GM19025 (cell line): ENCODE measurements around the gene ADGRD2.

Source experiments
- ATAC-seq: cut with Tn5 transposase; IDR thresholded peaks from one replicate; pipeline ENCODE4 v1.9.1; 2021; ENCODE audit warnings: mild to moderate bottlenecking, low read depth, moderate library complexity; ENCODE audit not compliant: unreplicated experiment

The ADGRD2 gene

DNA sequence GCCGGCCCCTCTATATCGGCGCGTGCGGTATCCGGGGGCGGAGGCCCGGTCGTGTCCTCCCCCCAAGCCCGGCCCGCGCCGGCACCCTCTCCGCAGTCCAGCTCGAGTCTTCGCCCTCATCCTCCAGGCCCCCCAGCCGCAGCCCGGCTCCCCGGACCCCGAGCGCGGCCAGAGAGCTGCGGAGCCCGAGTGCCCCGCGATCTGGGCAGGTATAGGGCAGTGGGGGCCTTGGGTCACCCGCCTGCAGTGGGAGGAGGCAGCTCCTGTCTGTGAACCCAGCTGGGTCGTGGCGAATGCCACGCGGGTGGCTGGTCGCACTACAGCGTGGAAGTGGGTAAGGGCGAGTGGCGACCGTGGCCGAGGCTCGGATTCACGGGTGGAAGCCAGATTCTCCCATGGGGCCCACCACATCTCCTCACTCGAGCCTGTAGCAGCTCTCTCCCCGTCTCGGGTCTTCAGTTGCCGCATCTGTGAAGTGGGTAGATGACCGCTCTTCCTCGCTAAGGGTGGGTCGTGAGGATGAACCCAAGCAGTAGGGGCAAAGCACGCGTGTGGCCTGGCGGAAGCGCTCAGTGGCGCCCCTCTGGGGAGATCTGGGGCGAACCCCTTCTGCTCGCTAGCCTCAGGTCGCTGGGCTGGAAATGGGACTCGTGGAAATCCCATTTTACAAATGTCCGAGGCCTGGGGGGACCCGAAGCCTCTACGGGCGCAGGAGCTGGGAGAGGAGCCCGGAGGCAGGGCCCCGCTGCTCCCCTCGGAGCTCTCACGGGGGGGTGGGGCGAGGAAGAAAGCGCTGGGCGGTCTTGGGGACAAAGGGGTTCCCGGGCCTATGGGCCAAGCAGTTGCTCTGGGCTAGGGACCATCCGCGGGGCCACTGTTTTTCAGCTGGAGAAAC, 55.0 kb downstream of the ADGRD2 start:
- ATAC-seq: no peak

DNA sequence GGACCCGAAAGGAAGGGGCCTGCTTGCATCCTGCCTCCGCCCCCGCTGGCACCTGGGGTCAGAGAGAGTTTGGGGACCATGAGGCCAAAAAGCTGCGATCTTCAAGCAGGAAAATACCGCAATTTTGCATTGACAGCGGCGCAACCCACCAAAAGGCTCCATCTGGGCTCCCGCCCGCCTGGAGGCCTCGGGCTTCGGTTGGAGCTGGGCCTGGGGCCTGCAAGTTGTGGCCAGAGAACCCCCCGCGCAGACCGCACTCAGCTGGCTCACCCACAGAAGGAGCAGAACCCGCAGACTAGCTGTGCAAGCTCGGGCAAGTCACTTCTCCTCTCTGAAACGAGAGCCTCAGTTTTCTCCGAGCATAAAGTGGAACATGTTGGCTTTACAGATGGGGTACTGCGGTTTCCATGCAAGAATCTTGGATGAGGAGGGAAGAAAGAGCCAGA, 55.7 kb downstream of the ADGRD2 start:
- ATAC-seq: no peak

DNA sequence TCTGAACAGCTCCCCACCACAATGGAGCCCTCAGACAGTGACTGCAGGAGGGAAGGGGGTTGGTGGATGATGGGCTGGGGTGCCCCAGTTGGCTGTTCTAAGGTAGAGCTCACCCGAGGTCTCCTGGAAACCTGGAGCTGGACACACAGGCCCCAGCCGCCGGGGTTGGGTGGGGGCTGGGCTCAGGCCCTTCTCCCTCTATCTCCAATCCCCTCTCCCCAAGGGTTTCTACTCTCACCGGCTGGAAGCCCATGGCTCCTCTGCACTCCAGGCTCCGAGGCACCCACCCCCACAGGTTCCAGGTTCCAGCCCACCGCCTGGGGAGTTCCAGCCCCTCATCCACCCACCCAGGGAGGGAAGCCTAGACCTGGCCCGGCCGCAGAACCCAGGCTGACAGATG, 56.2 kb downstream of the ADGRD2 start:
- ATAC-seq: no peak

DNA sequence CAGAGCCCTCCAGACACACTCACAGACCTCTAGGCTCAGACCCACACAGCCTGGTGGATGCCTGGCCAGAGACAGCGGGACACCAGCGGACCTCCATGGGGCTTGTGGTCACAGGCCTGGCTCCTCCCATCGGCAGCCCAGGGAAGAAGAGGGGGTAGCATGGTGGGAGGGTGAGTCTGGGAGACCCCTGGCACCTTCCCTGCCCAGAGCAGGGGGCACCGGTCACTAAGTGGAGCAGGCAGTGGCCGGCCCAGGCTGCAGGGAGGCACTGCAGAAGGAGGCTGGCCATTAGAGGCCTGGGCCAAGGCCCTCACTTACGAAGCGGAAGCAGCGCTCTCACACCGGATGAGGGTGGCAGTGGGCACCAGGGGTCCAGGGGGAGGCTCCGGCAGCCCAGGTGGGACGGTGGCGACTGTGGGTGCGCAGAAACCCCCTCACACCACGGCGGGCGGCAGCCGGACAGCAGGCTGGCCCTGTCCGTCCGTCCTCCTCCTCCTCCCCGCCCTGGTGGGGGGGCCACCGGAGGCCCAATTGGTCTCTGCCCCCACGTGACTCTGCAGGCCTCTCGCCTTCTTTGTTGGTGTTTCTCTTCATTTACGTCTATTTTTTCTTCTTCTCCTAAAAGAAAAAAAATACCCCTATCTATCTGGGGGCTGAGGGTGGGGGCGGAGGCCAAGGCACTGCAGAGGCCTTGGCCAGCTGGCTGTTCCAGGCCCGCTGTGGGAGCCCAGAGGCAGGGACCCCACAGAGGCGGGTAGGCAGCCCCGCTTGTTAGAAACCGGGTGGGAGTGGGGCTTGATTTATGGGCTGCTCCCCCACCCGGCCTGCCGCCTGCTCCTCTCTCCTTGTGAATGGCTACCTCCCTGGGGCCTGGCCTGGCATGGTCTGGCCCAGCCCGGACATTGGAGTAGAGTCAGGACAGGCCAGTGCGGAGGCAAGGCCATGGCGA, 57.0 kb downstream of the ADGRD2 start, which contains the start of gene NR5A1:
Gene NR5A1 (minus strand): TSS at position 469 of the 949 bp plus-strand sequence. CDS start 4,004 bp downstream, outside the sequence.
- ATAC-seq: no peak

GRCh38 chr9:124507880-124508423, 57.7 kb downstream of the ADGRD2 start:
- ATAC-seq: no peak

GRCh38 chr9:124510650-124511425, 60.6 kb downstream of the ADGRD2 start:
- no peak for ATAC-seq

DNA sequence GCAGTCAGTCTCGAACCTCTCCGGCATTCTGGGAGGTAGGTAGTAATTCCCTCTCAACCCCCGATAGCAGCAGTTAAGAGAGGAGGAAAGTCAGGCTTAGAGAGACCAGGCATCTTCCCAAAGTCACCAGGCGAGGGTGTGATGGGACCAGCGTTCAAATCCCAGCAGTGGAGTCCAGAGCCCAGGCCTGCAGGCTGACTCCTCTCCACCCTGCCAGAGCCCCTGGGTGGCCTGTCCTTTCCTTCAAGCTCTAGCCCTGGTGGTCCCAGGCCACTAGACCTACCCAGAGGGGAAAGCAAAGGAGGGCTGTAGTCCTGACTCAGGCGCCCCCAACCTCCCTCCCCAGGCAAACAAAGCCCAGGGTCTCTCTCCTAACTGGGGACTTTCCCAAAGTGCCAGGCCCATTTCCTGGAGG, 61.2 kb downstream of the ADGRD2 start:
- ATAC-seq: no peak

- ATAC-seq: no peak
Observed at GRCh38 chr9:124511891-124512805, 61.9 kb downstream of the ADGRD2 start.

DNA sequence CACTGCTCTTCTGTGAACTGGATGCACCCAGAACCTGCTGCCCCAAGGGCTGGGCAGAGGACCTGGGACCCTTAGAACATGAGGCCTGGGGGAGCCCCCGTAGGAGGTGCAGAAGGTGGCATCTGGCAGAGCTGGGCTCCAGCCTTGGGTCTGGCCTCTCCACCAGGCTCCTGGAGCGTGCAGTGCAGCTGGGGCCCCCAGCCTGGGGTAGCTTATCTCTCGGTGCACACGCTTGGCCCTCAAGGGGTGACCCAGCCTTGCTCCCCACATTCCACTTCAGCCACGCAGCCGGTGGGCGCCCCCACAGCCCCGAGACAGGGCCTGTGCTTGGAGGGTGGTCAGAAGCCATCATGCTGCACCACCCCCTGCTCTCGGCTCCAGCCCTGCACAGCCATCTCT, 62.6 kb downstream of the ADGRD2 start:
- no peak for ATAC-seq

DNA sequence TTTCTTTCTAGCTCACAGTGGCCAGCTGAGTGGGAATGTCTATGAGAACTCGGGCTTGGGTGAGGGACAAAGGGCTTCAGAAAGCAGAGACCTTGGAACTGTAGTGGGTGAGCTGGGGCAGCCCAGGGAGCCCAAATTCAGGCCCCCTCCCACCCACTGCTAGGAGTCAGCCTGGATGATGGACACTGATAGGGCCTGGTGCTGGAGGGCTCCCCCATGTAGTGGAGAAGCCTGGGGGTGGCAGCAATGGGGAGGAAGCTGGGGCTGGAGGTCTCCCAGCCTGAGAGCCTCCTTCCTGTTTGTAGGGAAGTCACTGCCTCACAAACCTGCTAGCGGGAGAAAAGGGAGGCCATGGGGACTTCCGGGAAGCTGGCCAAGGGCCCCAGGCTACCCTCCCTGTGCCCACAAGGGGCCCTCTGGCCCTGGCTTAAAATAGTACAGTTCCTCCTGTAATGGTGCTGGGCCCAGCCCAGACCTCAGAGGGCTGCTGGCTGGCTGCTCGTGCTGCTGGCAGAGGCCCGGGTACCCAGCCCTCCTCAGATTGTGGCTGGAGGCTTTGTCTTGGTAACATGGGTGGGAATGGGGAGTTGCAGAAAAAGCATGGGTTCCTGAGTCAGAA, 63.2 kb downstream of the ADGRD2 start:
- no peak for ATAC-seq

- ATAC-seq: no peak
Observed at GRCh38 chr9:124514125-124514524, 63.9 kb downstream of the ADGRD2 start.

- no peak for ATAC-seq
Observed at GRCh38 chr9:124514874-124515273, 64.6 kb downstream of the ADGRD2 start.

DNA sequence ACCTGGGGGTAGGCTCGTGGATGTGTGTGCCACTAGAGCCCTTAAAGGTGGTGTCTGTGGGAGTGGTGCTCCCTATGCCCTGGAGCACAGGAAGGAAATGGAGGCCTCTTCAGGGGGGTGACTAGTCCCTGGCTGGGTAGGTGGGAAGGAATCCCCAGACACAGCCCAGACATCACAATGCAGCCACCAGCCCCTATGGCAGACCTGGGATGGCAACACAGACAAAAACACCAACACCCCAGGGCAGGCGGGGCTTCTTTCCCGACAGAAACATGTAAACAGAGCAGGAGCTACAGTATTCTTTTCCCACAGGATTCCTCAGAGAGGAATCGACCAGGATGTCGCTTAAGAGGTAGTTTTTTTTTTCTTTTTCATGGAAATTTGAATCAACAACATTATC, 67.3 kb downstream of the ADGRD2 start:
- no peak for ATAC-seq

GRCh38 chr9:124518116-124518515, 67.9 kb downstream of the ADGRD2 start:
- no peak for ATAC-seq

DNA sequence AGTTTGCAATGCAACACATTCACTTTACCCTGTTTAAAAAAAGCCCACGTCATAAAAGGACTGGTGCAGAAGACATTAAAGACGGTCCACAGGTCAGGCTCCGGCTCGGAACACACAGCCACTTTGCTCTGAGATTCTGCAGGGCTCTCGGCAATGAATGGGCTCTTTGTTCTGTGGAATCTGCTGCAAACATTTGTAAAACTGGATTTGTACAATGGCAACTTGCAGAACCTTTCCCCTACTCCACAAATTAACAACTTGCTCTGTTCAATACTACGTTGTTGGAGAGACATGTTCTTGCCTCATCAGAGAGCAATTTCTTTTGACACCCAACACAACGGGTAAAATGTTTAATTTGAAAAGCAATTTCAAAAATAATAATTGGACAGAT, 70.0 kb downstream of the ADGRD2 start:
- no peak for ATAC-seq

- ATAC-seq: no peak
Observed at GRCh38 chr9:124521142-124521541, 70.9 kb downstream of the ADGRD2 start.

- no peak for ATAC-seq
Observed at GRCh38 chr9:124522121-124523098, 72.2 kb downstream of the ADGRD2 start.
